Measurements from ENCODE around the gene NAGPA. TPM values are rescaled to one million over a fixed set of nuclear protein-coding genes. Genes with fewer than 3 reads are reported as not detected.

NAGPA gene
- total and polyA plus RNA-seq, 2 of the 13 experiments (the other 11 are each of a cell fraction or from before 2014, with no cell fraction given): 27.1 to 60.3 TPM

DNA sequence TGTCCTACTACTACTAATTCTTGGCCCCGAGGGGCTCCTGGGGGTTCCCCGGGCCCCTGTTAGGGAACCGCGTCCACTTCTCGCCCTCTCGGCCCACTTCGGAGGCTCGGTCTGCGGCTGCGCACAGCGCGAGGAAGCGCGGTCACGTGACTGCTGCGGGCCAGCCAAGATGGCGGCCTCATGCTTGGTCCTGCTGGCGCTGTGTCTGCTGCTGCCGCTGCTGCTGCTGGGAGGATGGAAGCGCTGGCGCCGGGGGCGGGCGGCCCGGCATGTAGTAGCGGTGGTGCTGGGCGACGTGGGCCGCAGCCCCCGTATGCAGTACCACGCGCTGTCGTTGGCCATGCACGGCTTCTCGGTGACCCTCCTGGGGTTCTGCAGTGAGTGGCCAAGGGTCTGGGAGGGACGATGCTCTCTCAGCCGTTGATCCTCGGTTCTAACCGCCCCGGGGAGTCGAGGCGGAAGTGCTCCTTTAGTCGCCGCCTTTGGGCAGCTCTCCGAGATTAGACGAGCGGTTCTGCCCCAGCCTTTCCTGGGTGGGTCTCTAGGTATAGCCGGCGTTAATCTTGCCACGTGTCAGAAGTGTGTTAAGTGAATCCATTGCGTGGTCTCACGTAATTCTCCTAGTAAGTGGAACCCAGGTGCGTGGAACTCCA is 38.1 kb upstream of the NAGPA start, which contains the start of gene ALG1 (continued):
- TF ChIP-seq, protein P1, sequence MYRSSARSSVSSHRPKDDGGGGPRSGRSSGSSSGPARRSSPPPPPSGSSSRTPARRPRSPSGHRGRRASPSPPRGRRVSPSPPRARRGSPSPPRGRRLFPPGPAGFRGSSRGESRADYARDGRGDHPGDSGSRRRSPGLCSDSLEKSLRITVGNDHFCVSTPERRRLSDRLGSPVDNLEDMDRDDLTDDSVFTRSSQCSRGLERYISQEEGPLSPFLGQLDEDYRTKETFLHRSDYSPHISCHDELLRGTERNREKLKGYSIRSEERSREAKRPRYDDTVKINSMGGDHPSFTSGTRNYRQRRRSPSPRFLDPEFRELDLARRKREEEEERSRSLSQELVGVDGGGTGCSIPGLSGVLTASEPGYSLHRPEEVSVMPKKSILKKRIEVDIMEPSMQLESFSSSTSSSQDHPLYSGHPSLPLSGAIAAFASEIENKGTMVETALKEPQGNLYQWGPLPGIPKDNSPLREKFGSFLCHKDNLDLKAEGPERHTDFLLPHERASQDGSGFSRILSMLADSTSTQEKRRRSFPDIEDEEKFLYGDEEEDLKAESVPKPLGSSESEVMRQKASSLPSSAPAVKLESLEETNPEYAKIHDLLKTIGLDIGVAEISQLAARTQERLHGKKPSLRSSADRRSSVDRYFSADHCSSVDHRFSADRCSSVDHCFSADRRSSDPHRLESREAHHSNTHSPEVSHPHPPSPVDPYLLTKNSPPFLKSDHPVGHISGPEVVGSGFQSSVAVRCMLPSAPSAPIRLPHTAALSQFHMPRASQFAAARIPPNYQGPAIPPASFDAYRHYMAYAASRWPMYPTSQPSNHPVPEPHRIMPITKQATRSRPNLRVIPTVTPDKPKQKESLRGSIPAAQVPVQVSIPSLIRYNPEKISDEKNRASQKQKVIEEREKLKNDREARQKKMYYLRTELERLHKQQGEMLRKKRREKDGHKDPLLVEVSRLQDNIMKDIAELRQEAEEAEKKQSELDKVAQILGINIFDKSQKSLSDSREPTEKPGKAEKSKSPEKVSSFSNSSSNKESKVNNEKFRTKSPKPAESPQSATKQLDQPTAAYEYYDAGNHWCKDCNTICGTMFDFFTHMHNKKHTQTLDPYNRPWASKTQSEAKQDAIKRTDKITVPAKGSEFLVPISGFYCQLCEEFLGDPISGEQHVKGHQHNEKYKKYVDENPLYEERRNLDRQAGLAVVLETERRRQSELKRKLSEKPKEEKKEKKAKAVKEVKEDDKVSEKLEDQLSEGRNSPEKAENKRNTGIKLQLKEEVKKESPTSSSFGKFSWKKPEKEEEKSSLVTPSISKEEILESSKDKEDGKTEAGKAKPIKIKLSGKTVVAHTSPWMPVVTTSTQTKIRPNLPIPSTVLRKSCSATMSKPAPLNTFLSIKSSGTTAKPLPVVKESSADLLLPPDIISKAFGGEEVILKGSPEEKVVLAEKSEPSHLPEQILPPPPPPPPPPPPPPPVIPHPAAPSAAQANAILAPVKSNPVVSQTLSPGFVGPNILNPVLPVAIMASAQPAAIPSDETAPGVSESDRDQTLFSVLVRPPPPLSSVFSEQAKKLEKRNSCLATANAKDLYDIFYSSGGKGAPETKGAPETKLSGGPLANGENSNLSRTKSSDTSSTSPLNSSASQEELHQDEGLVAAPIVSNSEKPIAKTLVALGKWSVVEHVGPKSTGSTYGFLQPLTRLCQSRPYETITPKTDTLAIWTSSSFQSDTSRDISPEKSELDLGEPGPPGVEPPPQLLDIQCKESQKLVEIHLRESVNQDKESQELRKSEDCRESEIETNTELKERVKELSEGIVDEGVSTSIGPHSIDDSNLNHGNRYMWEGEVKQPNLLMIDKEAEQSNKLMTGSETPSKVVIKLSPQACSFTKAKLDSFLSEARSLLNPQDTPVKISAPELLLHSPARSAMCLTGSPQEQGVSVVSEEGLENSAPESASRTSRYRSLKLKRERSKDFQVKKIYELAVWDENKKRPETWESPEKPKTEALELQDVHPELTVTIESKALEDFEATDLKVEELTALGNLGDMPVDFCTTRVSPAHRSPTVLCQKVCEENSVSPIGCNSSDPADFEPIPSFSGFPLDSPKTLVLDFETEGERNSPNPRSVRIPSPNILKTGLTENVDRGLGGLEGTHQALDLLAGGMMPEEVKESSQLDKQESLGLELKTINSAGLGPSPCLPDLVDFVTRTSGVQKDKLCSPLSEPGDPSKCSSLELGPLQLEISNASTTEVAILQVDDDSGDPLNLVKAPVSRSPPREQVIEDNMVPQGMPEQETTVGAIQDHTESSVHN (CRISPR knock-in tag; IDR thresholded peaks at IDR 0.05): no peak
- TF ChIP-seq ATRX (CRISPR knock-in tag; IDR thresholded peaks at IDR 0.05; ENCODE audit: borderline replicate concordance) (no peak), ZBTB21 (CRISPR knock-in tag; IDR thresholded peaks at IDR 0.05) (peak; percentile 53; the same call in 1 of the 2 replicates), ATF7-NPFF (CRISPR knock-in tag; IDR thresholded peaks at IDR 0.05; ENCODE audit: low read depth) (peak; percentile 97), ZNF138 (CRISPR knock-in tag; IDR thresholded peaks at IDR 0.05; ENCODE audit: low read depth) (peak; percentile 77), SIN3A (IDR thresholded peaks at IDR 0.05; ENCODE audit: borderline replicate concordance, low read depth, low read length) (peak; percentile 94), ZNF251 (CRISPR knock-in tag; IDR thresholded peaks at IDR 0.05) (no peak), JUND (CRISPR knock-in tag; IDR thresholded peaks at IDR 0.05) (peak; percentile 67), HES4 (CRISPR knock-in tag; IDR thresholded peaks at IDR 0.05; ENCODE audit: borderline replicate concordance) (peak; percentile 95), ZNF557 (CRISPR knock-in tag; IDR thresholded peaks at IDR 0.05) (0 out of 2 replicates have a peak, but pooled peaks have one; percentile 51), NRL (CRISPR knock-in tag; IDR thresholded peaks at IDR 0.05; ENCODE audit: borderline replicate concordance) (peak; percentile 99), SCMH1 (CRISPR knock-in tag; IDR thresholded peaks at IDR 0.05; ENCODE audit: borderline replicate concordance) (no peak), TBL1XR1 (IDR thresholded peaks at IDR 0.05; ENCODE audit: borderline replicate concordance, low read length, partially characterized antibody) (peak; percentile 80)
- TF ChIP-seq, protein P2, sequence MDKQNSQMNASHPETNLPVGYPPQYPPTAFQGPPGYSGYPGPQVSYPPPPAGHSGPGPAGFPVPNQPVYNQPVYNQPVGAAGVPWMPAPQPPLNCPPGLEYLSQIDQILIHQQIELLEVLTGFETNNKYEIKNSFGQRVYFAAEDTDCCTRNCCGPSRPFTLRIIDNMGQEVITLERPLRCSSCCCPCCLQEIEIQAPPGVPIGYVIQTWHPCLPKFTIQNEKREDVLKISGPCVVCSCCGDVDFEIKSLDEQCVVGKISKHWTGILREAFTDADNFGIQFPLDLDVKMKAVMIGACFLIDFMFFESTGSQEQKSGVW (CRISPR knock-in tag; IDR thresholded peaks at IDR 0.05; ENCODE audit: borderline replicate concordance): no peak
- TF ChIP-seq, protein P3, sequence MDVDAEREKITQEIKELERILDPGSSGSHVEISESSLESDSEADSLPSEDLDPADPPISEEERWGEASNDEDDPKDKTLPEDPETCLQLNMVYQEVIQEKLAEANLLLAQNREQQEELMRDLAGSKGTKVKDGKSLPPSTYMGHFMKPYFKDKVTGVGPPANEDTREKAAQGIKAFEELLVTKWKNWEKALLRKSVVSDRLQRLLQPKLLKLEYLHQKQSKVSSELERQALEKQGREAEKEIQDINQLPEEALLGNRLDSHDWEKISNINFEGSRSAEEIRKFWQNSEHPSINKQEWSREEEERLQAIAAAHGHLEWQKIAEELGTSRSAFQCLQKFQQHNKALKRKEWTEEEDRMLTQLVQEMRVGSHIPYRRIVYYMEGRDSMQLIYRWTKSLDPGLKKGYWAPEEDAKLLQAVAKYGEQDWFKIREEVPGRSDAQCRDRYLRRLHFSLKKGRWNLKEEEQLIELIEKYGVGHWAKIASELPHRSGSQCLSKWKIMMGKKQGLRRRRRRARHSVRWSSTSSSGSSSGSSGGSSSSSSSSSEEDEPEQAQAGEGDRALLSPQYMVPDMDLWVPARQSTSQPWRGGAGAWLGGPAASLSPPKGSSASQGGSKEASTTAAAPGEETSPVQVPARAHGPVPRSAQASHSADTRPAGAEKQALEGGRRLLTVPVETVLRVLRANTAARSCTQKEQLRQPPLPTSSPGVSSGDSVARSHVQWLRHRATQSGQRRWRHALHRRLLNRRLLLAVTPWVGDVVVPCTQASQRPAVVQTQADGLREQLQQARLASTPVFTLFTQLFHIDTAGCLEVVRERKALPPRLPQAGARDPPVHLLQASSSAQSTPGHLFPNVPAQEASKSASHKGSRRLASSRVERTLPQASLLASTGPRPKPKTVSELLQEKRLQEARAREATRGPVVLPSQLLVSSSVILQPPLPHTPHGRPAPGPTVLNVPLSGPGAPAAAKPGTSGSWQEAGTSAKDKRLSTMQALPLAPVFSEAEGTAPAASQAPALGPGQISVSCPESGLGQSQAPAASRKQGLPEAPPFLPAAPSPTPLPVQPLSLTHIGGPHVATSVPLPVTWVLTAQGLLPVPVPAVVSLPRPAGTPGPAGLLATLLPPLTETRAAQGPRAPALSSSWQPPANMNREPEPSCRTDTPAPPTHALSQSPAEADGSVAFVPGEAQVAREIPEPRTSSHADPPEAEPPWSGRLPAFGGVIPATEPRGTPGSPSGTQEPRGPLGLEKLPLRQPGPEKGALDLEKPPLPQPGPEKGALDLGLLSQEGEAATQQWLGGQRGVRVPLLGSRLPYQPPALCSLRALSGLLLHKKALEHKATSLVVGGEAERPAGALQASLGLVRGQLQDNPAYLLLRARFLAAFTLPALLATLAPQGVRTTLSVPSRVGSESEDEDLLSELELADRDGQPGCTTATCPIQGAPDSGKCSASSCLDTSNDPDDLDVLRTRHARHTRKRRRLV (CRISPR knock-in tag; IDR thresholded peaks at IDR 0.05): peak; percentile 95; the same call in 1 of the 2 replicates

All from HepG2 (cell line).